Upper lobe of left lung (tissue), 4 donors: ENCODE measurements around the gene SAP30L.

Experiments used
- EP300 ChIP-seq, 4 donors: sonication (generic); formaldehyde crosslinking; IDR thresholded peaks; one replicate each; pipeline ENCODE4 v1.5.1; 2017; ENCODE audit warnings: antibody characterized with exemption in 4 of 4, control low read depth in 2 of 4
- POLR2A ChIP-seq, 4 donors: fragments of 450-650 bp; IDR thresholded peaks; one replicate each; pipeline ENCODE4 v1.5.1; 2016 to 2017; ENCODE audit warnings: antibody characterized with exemption in 4 of 4, mild to moderate bottlenecking in 2 of 4
- POLR2AphosphoS5 ChIP-seq, 2 donors: sonication (generic); formaldehyde crosslinking; IDR thresholded peaks; one replicate each; pipeline ENCODE4 v1.5.1; 2017; ENCODE audit warnings: antibody characterized with exemption in 2 of 2
- TF ChIP-seq, protein P1 (sequence below), 6 experiments: fragments of 450-650 bp in 4 of 6; fragments of 200-600 bp in 2 of 6; sonication (generic) in 2 of 6; IDR thresholded peaks; one replicate each; pipeline ENCODE4 v1.5.1; 2016 to 2019; ENCODE audit warnings: antibody characterized with exemption in 6 of 6

DNA sequence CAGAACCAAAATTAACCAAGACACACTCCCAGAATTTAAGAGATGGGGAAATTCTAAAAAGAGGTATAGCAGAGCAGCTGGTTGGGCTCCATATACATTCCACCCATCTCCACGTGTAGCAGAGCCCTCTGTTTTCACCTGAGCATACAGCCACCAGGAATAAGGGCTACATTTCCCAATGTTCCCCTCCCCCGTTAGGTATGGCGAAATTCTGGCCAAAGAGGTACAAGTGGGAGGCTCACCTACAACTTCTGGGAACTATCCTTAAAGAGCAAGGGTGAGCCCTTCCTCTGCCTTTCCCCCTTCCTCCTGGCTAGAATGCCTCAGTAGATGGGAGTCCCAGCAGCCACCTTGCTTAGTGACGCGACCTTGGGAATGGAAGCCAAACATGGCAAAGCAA, 5.3 kb upstream of the SAP30L start:
- TF ChIP-seq, protein P1, sequence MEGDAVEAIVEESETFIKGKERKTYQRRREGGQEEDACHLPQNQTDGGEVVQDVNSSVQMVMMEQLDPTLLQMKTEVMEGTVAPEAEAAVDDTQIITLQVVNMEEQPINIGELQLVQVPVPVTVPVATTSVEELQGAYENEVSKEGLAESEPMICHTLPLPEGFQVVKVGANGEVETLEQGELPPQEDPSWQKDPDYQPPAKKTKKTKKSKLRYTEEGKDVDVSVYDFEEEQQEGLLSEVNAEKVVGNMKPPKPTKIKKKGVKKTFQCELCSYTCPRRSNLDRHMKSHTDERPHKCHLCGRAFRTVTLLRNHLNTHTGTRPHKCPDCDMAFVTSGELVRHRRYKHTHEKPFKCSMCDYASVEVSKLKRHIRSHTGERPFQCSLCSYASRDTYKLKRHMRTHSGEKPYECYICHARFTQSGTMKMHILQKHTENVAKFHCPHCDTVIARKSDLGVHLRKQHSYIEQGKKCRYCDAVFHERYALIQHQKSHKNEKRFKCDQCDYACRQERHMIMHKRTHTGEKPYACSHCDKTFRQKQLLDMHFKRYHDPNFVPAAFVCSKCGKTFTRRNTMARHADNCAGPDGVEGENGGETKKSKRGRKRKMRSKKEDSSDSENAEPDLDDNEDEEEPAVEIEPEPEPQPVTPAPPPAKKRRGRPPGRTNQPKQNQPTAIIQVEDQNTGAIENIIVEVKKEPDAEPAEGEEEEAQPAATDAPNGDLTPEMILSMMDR (IDR thresholded peaks at IDR 0.05): no peak
- TF ChIP-seq POLR2A (IDR thresholded peaks at IDR 0.05) (no peak), POLR2AphosphoS5 (IDR thresholded peaks at IDR 0.05) (no peak), EP300 (IDR thresholded peaks at IDR 0.05) (no peak)
